Measurements from ENCODE around the gene ADTRP.

Gene ADTRP

GRCh38 chr6:11758878-11759277 is 19.7 kb downstream of the ADTRP start:
- no peak overlapping the region for H3K4me3 ChIP-seq (ENCODE audit: low read depth, low read length)

DNA sequence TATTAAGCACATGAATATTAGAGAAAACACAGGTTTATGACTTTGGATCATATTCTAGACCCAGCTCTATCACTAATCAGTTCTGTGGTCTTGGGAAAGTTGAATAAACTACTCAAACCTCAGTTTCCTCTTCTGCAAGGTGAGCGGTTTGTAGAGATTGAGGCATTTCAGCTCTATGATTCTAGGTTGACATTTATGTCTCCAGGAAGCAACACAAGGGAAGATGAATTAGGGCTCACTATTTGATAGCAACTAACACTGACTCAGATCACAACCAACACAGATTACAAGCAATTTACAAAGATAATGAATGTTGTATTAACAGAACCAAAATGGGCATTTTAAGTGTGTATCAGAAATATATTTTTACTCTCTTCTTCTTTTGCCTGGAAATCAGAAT is 21.9 kb downstream of the ADTRP start:
- H3K4me3 ChIP-seq (ENCODE audit: low read depth, low read length): no peak overlapping the region

DNA sequence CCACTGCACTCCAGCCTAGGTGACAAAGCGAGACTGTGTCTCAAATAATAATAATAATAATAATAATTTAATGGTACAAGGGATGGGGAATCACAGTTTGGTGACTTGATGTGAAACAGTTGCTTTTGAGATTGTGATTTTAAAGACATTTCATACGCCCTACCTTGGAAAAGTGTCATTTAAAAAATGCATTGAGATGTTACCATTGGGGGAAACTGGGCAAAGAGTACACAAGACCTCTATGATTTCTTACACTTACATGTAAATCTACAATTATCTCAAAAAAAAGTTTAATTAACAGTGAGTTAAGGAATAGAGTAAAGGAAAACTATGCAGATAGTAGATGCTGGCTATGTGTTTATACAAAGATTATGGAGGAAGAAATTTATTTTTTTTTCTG is 22.3 kb downstream of the ADTRP start:
- H3K4me3 ChIP-seq (ENCODE audit: low read depth, low read length): no peak overlapping the region

DNA sequence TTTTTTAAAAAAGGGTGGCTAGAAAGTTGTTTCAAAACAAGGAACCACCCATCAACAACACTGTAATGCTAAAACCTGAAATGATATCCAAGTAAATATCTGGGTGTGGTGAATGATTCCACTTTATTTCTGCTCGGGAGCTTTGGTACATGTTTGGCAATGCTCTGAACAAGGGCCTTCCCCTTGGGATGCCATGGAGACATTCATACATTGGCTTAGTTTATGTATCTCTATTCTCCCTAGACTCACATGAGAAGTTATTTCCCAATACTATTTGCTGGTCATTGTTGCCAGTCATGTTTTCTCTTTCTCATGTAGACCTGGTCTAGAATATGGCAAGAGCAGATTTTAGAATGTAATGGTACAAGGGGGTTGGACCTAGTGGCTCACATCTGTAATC is 22.9 kb downstream of the ADTRP start:
- no peak overlapping the region for H3K4me3 ChIP-seq (ENCODE audit: low read depth, low read length)

- no peak overlapping the region for H3K4me3 ChIP-seq (ENCODE audit: low read depth, low read length)
These were observed 23.9 kb downstream of the ADTRP start for GRCh38 chr6:11754625-11755271.

GRCh38 chr6:11753798-11754197 is 24.8 kb downstream of the ADTRP start:
- H3K4me3 ChIP-seq (ENCODE audit: low read depth, low read length): no peak overlapping the region

GRCh38 chr6:11752360-11752759 is 26.2 kb downstream of the ADTRP start:
- H3K4me3 ChIP-seq (ENCODE audit: low read depth, low read length): no peak overlapping the region

DNA sequence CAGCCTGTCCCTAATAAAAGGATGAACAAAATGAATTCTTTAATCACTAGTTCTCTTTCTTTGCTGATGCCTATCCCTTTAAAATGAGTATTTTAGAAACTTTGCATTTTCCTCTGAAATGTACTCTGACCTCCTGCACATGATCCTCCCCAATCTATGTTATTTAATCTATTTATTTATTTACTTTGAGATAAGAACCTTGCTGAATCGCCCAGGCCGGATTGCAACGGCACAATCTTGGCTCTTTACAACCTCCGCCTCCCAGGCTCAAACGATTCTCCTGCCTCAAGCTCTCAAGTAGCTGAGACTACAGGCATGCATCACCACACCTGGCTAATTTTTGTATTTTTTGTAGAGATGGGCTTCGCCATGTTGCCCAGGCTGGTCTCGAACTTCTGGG is 27.9 kb downstream of the ADTRP start:
- no peak overlapping the region for H3K4me3 ChIP-seq (ENCODE audit: low read depth, low read length)

DNA sequence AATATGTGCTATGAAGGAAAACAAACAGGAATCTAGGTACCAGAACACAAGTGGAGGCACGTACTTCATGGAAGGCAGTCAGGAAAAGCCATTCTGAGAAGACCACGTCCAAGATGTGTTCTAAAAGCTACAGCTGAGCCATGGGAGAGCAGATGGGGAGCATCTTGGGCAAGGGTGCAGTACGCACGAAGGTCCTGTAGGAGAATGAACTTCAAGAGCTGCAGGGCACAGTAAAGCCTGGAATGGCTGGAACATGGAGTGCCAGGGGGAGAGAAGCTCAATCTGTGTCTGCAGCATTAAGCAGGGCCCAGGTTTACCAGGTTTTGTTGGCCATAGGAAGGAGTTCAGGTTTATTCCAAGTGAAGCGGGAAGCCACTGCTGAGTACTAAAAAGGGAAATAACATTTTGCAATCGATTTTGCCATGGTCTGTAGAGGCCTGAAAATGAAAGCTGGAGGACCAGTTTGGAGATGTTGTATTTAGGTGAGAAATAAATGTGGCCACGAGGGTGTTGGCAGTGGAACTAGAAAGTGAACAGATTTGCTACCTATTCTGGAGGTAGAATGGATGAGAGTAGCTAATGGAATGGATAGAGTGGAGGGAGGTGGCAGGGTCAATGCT is 29.9 kb downstream of the ADTRP start:
- no peak overlapping the region for H3K4me3 ChIP-seq (ENCODE audit: low read depth, low read length)

DNA sequence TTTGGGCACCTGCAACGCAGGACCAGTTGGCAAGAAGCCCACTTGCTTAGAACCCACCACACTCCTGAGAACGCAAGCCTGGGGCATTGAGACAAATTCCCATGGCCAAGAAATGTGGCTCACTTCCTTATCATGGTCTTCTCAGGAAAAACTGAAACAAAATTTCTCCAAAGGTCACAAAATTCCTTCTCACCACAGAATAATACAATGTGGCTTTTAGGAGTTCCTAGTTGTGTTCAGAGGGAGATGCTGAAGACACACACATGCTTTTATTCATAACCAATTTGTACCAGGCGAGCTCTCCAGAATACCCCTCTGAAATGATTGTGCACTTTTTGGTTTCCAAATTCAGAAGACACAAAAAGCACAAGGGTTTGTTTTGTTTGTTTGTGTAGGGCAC is 31.6 kb downstream of the ADTRP start:
- no peak overlapping the region for H3K4me3 ChIP-seq (ENCODE audit: low read depth, low read length)

GRCh38 chr6:11744753-11745152 is 33.9 kb downstream of the ADTRP start:
- no peak overlapping the region for H3K4me3 ChIP-seq (ENCODE audit: low read depth, low read length)

DNA sequence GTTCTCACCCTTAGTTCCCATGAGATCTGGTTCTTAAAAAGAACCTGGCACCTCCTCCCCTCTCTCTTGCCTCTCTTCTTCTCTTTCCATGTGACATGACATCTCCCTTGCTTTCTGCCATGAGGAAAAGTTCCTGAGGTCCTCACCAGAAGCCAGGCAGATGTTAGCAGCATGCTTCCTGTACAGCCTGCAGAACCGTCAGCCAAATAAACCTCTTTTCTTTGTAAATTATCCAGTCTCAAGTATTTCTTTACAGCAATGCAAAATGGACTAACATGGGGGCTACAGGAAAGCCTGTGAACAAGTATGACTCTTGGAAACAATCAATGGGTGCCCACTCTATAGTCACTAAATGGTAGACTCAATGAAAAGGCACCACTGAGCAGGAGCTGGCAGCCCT is 34.5 kb downstream of the ADTRP start:
- H3K4me3 ChIP-seq (ENCODE audit: low read depth, low read length): no peak overlapping the region

DNA sequence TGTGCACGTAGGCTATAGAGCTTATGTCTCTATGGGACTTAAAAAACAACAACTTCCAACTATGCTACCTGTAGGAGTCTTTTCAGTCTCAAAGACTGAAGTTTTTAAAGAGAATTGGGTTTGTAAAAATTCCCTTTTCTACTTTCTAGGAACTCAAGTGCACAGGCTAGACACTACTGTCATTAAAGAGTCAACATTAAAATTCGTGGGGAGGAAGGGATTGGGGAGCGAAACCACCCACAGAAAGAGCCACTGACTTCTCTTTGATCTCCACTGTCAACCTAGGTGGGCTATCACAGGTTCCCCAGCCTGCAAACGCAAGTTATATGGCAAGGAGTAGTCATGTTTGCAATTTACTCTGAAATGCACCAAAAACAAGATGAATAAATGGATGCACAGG is 37.7 kb downstream of the ADTRP start:
- H3K4me3 ChIP-seq (ENCODE audit: low read depth, low read length): no peak overlapping the region

DNA sequence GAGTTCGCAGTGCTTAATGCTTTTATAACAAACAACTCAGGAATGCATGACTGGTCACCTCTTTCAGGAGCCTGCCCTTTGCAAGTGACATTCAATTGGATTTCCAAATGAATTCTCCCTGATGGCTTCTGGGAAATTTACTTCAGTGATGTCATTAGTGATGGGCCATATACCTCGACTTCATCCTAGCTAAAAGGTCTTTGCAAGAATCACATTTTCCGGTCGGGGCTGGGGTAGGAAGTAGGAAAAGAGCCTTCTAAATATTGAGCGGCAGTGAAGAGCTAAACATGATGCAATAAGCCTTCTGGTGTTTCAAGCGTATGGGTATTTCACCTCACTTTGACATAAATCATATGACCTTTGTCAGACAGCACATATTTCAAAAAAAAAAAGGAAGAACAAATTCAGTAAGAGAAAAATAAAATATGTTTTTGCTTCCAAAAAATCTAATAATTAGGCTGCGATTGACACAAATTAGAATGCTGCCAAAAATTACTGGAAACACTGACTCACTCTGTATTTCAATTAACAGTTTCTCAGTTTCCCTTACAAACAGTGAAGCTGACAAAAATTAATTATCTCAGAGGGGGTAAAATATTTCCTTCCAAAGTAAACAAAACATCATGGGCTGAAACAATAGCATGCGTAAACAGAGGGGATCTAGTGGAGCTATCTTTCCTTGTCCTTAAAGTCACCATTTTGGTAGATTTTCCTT is 39.8 kb downstream of the ADTRP start:
- H3K4me3 ChIP-seq (ENCODE audit: low read depth, low read length): no peak overlapping the region

- H3K4me3 ChIP-seq (ENCODE audit: low read depth, low read length): no peak overlapping the region
These were observed 40.4 kb downstream of the ADTRP start for GRCh38 chr6:11738234-11738633.

DNA sequence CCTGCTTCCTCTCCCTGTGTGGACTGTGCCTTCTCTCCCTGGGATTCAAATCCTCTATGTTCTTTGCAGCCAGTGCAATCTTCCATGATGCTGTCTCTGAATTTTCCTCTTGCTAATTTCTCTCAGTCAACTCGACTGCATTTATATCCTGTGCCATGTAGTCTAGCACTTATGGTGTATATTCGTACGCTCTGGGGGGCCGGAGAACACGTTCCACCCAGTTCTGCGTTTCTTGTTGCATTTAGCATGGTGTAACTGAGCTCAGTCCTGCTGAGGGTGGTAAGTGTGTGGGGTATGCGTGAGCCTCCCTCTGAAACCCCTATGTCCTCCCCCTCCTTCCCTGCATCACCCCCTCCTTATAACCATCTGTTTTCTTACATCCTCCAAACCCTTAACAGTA is 42.0 kb downstream of the ADTRP start:
- no peak overlapping the region for H3K4me3 ChIP-seq (ENCODE audit: low read depth, low read length)

DNA sequence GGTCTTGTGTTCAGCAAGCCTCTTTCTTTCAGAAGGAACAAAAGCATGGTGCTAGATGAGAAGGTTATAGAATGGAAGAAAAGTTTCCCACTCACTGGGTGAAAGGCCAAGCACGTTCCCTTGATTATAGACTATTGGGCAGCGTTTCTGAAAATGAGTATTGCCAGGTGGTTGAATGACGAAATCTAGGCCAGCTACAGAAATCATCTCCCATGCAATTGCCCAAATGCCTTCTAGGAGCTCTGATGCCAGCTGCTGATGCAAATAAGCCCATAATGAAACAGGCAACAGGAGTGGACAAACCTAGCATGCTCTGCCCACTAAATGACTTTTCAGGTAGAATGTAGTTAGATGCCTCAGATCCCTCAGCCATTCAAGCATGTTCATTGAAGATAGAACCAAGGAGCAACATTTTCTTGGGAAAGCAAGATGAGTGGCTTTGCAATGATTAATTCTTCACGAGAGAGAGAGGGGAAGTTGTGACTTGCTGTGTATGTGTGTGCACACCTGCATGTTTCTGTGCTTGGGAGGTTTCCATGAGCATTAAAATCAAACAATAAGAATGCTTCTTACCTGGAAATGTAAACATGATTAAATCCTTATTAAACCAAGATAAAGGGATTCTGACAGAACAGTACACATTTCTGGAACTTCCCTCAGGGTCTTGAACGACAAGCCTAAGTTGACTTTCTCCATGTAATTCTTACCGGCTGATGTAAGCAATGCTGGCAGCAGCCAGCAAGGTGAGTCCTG is 43.6 kb downstream of the ADTRP start:
- no peak overlapping the region for H3K4me3 ChIP-seq (ENCODE audit: low read depth, low read length)

- H3K4me3 ChIP-seq (ENCODE audit: low read depth, low read length): no peak overlapping the region
These were observed 46.5 kb downstream of the ADTRP start for GRCh38 chr6:11732036-11732631.

GRCh38 chr6:11731423-11731822 is 47.2 kb downstream of the ADTRP start:
- no peak overlapping the region for H3K4me3 ChIP-seq (ENCODE audit: low read depth, low read length)

DNA sequence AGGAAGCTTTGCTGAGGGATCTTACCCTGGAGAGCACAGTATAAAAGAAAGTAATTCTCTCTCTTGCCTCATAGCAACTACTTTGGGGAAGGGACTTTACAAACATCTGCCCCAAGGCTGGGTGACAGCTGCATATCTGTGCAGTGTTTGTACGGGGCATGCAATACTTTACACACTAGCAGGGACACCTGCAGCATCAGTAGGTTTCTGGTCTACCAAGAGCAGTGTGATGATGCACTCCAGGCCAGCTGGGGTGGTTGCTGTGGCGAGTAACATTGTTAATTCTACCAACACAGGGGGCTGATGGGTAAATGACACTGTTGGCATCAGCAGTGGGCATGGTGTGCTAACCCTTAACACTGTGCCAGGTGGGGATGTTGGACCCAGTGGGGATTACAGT is 48.0 kb downstream of the ADTRP start:
- H3K4me3 ChIP-seq (ENCODE audit: low read depth, low read length): no peak overlapping the region

GRCh38 chr6:11729076-11729475 is 49.5 kb downstream of the ADTRP start:
- H3K4me3 ChIP-seq (ENCODE audit: low read depth, low read length): no peak overlapping the region

Measured in iPS-11a (cell line).